ENCODE results near the gene MPP3.

The MPP3 gene

DNA sequence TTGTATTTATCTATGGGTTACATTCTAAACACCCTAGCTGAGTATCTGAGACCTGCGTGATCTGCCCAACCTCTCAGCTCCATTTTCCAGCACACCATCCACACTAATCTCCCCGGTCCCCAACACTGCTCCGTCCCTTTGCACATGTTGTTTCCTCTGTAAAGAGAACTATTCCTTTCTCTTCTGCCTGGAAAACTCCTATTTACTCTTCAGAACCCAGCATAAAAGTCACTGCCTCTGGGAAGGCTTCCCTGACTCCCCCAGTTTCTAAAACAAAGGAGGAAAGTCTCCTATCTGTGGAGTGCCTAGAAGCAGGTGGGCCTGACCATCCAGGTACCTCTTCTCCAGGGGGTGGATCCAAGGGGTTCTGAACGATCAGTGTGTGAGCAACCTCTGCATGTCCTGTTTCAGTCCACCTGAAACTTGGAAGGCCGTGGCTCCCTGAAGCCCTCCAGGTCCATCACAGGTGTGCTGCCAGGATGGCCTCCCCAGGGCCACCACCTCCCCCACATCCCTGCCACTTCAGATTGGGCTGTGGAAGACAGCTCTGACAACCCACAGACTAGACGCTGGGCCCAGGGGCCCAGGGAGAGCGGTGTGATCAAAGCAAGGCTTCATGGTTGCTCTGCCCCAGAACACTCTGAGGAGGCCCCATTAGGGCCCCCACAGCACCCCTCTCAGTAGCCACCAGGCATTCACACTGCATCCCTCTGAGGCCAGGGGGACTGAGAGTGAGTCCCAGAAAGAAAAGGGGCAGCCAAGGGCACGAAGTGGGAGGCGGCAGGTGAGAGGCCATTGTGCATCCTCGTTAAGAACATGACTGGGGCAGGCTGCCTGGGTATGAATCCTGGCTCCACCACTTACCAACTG is 20.3 kb downstream of the MPP3 start:
- TF ChIP-seq EZH2 (IDR thresholded peaks at IDR 0.05): no peak
- no peak for TF ChIP-seq POLR2AphosphoS5 (IDR thresholded peaks at IDR 0.05; ENCODE audit: borderline replicate concordance, low read depth, low read length)
- no peak for TF ChIP-seq FOXP2 (optimal IDR thresholded peaks at IDR 0.05; ENCODE audit: control extremely low read depth, extremely low read length, insufficient read depth)
- Histone ChIP-seq H3K4me3 (no peak overlapping the region), H3K27ac (no peak overlapping the region), H3K9ac (ENCODE audit: insufficient read length) (no peak overlapping the region), H3K9me3 (ENCODE audit: low read depth, low read length) (no peaks in the 10 kb centered on the region), H3K36me3 (ENCODE audit: insufficient read depth, low read length) (peaks cover 4% of the 10 kb centered on the region; the same call in 1 of the 2 replicates)
- no peak for DNase-seq (ENCODE audit: low read depth, low spot score)

DNA sequence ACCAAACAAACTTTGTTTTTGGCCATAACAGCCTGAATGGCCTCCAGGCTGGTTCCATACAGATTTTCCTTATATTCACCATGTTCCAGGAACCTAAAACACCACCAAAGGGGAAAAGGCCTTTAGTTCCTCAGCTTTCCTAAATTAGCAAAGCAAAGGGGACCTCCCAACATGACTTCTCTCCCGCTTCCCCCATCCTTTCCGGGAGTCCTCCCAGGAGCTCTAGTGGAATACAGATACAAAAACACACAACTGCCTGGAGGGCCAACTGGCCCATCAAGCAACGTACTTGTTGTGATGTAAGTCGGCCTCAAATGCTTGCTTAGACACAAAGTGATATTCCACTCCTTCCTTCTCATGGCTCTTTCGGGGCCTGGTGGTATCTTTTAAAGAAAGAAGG is 22.1 kb downstream of the MPP3 start:
- TF ChIP-seq EZH2 (IDR thresholded peaks at IDR 0.05) (no peak), POLR2AphosphoS5 (IDR thresholded peaks at IDR 0.05; ENCODE audit: borderline replicate concordance, low read depth, low read length) (no peak), FOXP2 (optimal IDR thresholded peaks at IDR 0.05; ENCODE audit: control extremely low read depth, extremely low read length, insufficient read depth) (no peak)
- no peak for DNase-seq (ENCODE audit: low read depth, low spot score)
- Histone ChIP-seq H3K9me3 (ENCODE audit: low read depth, low read length) (no peaks in the 10 kb centered on the region), H3K4me3 (no peak overlapping the region), H3K9ac (ENCODE audit: insufficient read length) (no peak overlapping the region), H3K27ac (no peak overlapping the region), H3K36me3 (ENCODE audit: insufficient read depth, low read length) (peaks cover 4% of the 10 kb centered on the region; the same call in 1 of the 2 replicates)

DNA sequence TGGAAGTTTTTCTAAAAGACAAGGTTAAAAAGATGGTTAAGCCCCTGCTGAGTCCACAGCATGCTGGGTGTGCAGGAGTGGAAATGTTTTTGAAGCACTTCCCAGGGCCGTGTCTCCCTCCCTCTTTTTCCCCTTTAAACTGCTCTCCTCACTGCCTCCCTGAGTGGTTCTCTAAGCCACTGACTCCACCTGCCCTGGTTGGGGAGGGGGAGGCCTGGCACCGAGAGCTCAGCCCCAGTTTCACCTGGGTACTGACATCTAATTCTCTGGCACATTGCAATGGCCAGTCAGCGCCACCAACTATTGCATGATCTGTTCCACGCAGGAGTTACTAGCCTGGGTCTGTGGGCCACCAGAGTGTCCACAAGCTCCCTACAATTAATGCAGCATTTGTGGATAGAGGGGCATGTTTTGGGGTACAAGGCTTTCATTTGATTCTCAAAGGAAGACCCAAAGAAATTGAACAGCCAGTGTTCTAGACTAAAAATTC is 22.7 kb downstream of the MPP3 start:
- DNase-seq (ENCODE audit: low read depth, low spot score): no peak
- no peak for TF ChIP-seq FOXP2 (optimal IDR thresholded peaks at IDR 0.05; ENCODE audit: control extremely low read depth, extremely low read length, insufficient read depth)
- TF ChIP-seq POLR2AphosphoS5 (IDR thresholded peaks at IDR 0.05; ENCODE audit: borderline replicate concordance, low read depth, low read length): no peak
- no peak for TF ChIP-seq EZH2 (IDR thresholded peaks at IDR 0.05)
- no peak overlapping the region for H3K4me3 ChIP-seq
- H3K9me3 ChIP-seq (ENCODE audit: low read depth, low read length): no peaks in the 10 kb centered on the region
- H3K9ac ChIP-seq (ENCODE audit: insufficient read length): no peak overlapping the region
- no peak overlapping the region for H3K27ac ChIP-seq
- peaks cover 8% of the 10 kb centered on the region for H3K36me3 ChIP-seq (ENCODE audit: insufficient read depth, low read length)

DNA sequence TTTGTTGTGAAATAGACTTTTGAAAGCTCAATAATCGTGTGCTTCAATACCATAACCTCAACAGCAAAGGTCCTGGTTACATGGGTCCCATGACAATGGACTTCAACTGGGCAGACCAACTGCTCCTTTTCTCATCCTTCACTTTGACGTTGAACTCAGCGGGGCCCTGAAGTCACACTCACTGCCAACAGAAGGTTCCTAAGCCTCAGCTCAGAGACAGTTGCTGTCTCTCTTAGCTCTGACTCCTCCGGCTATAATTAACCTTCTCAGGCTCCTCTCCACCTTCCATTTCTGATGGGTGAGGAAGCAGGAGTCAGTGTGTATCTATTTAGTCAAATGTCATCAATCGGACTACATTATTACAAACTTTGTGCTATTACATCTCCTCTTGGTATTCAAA is 23.8 kb downstream of the MPP3 start:
- H3K36me3 ChIP-seq (ENCODE audit: insufficient read depth, low read length): peaks cover 8% of the 10 kb centered on the region
- H3K4me3 ChIP-seq: no peak overlapping the region
- H3K27ac ChIP-seq: no peak overlapping the region
- H3K9me3 ChIP-seq (ENCODE audit: low read depth, low read length): no peaks in the 10 kb centered on the region
- no peak overlapping the region for H3K9ac ChIP-seq (ENCODE audit: insufficient read length)
- no peak for DNase-seq (ENCODE audit: low read depth, low spot score)
- TF ChIP-seq POLR2AphosphoS5 (IDR thresholded peaks at IDR 0.05; ENCODE audit: borderline replicate concordance, low read depth, low read length): no peak
- TF ChIP-seq FOXP2 (optimal IDR thresholded peaks at IDR 0.05; ENCODE audit: control extremely low read depth, extremely low read length, insufficient read depth): no peak
- no peak for TF ChIP-seq EZH2 (IDR thresholded peaks at IDR 0.05)

DNA sequence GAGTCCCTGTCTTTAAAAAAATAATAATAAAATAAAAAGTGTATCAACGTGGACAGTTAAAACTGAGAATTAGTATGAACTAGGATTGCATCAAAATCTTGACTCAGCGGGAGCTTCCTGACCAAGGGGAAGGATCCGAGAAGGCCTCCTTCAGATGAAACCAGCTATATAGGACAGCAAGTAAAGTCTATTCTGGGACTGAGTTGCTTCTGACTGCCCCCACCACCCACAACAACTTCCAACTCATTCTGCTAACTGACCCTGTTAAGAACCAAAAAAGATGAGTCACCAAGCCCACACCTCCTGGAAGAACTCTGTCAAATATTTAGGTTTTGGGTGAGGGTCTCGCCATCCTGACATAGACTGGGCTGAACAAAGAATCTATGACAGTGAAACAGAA is 24.9 kb downstream of the MPP3 start:
- Histone ChIP-seq H3K4me3 (no peak overlapping the region), H3K9ac (ENCODE audit: insufficient read length) (no peak overlapping the region), H3K9me3 (ENCODE audit: low read depth, low read length) (no peaks in the 10 kb centered on the region), H3K27ac (no peak overlapping the region), H3K36me3 (ENCODE audit: insufficient read depth, low read length) (peaks cover 8% of the 10 kb centered on the region)
- no peak for DNase-seq (ENCODE audit: low read depth, low spot score)
- no peak for TF ChIP-seq EZH2 (IDR thresholded peaks at IDR 0.05)
- TF ChIP-seq FOXP2 (optimal IDR thresholded peaks at IDR 0.05; ENCODE audit: control extremely low read depth, extremely low read length, insufficient read depth): no peak
- no peak for TF ChIP-seq POLR2AphosphoS5 (IDR thresholded peaks at IDR 0.05; ENCODE audit: borderline replicate concordance, low read depth, low read length)

DNA sequence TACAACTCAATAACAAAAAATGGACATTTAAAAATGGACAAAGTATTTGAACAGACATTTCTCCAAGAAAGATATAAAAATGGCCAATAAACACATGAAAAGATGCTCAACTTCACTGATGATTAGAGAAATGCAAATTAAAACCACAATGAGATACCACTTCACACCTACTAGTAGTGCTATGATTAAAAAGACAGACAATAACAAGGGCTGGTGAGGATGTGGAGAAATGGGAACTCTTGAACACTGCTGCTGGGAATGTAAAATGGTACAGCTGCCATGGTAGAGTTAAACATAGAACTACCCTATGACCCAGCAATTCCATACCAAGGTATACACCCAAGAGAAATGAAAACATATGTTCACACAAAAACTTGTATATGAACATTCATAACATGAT is 27.8 kb downstream of the MPP3 start:
- Histone ChIP-seq H3K27ac (no peak overlapping the region), H3K9me3 (ENCODE audit: low read depth, low read length) (no peaks in the 10 kb centered on the region), H3K36me3 (ENCODE audit: insufficient read depth, low read length) (peaks cover 11% of the 10 kb centered on the region), H3K4me3 (no peak overlapping the region), H3K9ac (ENCODE audit: insufficient read length) (no peak overlapping the region)
- no peak for DNase-seq (ENCODE audit: low read depth, low spot score)
- TF ChIP-seq EZH2 (IDR thresholded peaks at IDR 0.05): no peak
- no peak for TF ChIP-seq POLR2AphosphoS5 (IDR thresholded peaks at IDR 0.05; ENCODE audit: borderline replicate concordance, low read depth, low read length)

DNA sequence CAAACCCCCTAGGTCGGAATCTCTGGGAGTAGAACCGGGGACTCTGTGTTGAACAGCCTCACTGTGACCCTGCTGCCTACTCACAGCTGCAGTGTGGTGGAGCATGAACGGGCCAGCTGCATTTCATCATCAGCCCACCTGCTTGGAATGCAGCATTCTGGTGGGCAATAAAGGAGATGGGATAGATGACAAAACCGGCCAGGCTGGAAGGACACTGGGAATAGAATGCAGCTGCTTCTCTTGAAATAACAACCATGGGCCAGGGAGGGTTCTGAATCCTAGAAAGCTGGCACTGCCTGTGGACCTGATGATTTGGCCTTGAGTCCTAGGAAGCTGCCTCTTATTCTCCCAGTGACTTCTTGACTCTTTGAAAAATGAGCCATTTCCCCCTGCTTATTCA is 29.2 kb downstream of the MPP3 start:
- no peak overlapping the region for H3K4me3 ChIP-seq
- TF ChIP-seq EZH2 (IDR thresholded peaks at IDR 0.05): no peak
- peaks cover 10% of the 10 kb centered on the region for H3K36me3 ChIP-seq (ENCODE audit: insufficient read depth, low read length)
- no peak overlapping the region for H3K9ac ChIP-seq (ENCODE audit: insufficient read length)
- DNase-seq (ENCODE audit: low read depth, low spot score): no peak
- no peaks in the 10 kb centered on the region for H3K9me3 ChIP-seq (ENCODE audit: low read depth, low read length)
- H3K27ac ChIP-seq: no peak overlapping the region

DNA sequence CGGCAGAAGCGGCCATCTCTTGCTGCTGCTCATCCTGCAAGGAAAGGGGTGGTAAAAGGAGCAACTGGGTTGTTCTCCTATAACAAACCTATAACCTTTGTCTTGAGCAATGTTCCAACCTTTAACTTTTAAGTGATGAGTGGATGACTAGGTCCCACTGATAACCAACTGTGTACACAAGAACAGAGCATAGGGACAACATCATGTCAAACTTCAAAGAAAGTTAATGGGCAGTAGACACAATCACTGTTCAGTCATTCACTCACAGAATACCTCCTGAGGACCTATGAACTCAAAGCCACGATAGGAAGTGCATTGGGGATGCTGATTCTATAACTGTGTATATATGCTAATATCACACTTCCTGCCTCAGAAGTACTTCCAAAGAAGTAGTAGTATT is 31.1 kb downstream of the MPP3 start:
- TF ChIP-seq EZH2 (IDR thresholded peaks at IDR 0.05) (no peak), FOXP2 (optimal IDR thresholded peaks at IDR 0.05; ENCODE audit: control extremely low read depth, extremely low read length, insufficient read depth) (no peak), POLR2AphosphoS5 (IDR thresholded peaks at IDR 0.05; ENCODE audit: borderline replicate concordance, low read depth, low read length) (no peak)
- no peak for DNase-seq (ENCODE audit: low read depth, low spot score)
- no peaks in the 10 kb centered on the region for H3K9me3 ChIP-seq (ENCODE audit: low read depth, low read length)
- no peak overlapping the region for H3K4me3 ChIP-seq
- H3K9ac ChIP-seq (ENCODE audit: insufficient read length): no peak overlapping the region
- no peak overlapping the region for H3K27ac ChIP-seq
- peaks cover 7% of the 10 kb centered on the region; the same call in 1 of the 2 replicates for H3K36me3 ChIP-seq (ENCODE audit: insufficient read depth, low read length)

DNA sequence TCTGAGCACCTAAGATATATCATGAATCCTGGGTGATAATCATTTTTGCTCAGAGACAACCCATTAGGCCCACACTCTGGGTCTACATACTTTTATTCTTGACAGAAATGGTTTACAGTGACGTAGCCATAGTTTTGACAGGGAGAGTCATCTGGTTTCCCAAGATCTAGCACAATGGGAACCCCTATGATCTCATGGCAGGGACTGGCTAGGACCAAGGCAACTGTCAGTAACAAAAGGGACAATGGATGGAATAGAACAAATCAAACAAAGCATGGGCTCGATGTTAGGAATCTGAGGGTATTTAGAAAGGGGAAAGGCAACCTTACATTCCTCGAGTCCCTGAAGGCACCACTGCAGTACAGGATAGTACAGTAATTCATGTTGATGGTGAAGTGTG is 32.2 kb downstream of the MPP3 start:
- Histone ChIP-seq H3K9ac (ENCODE audit: insufficient read length) (no peak overlapping the region), H3K4me3 (no peak overlapping the region), H3K36me3 (ENCODE audit: insufficient read depth, low read length) (peaks cover 6% of the 10 kb centered on the region; the same call in 1 of the 2 replicates), H3K27ac (no peak overlapping the region), H3K9me3 (ENCODE audit: low read depth, low read length) (no peaks in the 10 kb centered on the region)
- no peak for DNase-seq (ENCODE audit: low read depth, low spot score)
- TF ChIP-seq EZH2 (IDR thresholded peaks at IDR 0.05) (no peak), FOXP2 (optimal IDR thresholded peaks at IDR 0.05; ENCODE audit: control extremely low read depth, extremely low read length, insufficient read depth) (no peak), POLR2AphosphoS5 (IDR thresholded peaks at IDR 0.05; ENCODE audit: borderline replicate concordance, low read depth, low read length) (no peak)

All from SK-N-MC (cell line).